ENCODE results near the gene DNAH12. TPM values are rescaled to one million over a fixed set of nuclear protein-coding genes. Genes with fewer than 3 reads are reported as not detected.

The DNAH12 gene
- total RNA-seq, 4 donors from 2014 or later, result 0.27 TPM; not detected in 3

- Histone ChIP-seq H3K36me3 (peaks cover 0 to 86% of the 10 kb centered on the region in 2 donors), H3K9me3 (no peaks in the 10 kb centered on the region), H3K4me1 (no peaks in the 10 kb centered on the region), H3K27me3 (no peaks in the 10 kb centered on the region), H3K27ac (no peak overlapping the region), H3K4me3 (no peak overlapping the region)
- no peak for TF ChIP-seq EP300 (IDR thresholded peaks at IDR 0.05)
- TF ChIP-seq CTCF (IDR thresholded peaks at IDR 0.05), result no peak
- no peak for TF ChIP-seq POLR2AphosphoS5 (IDR thresholded peaks at IDR 0.05)
- no peak for TF ChIP-seq POLR2A (IDR thresholded peaks at IDR 0.05)
- ATAC-seq, result no peak
- WGBS, 2 donors (ENCODE audit: low coverage in 1 of 2), result 73 to 83% methylated on average over 3 of the region's 3 CpGs
Measured at GRCh38 chr3:57256844-57257243, 287.3 kb downstream of the DNAH12 start.

- no peaks in the 10 kb centered on the region for H3K27me3 ChIP-seq
- H3K4me3 ChIP-seq, result no peak overlapping the region
- TF ChIP-seq POLR2A (IDR thresholded peaks at IDR 0.05) (no peak), POLR2AphosphoS5 (IDR thresholded peaks at IDR 0.05) (no peak), EP300 (IDR thresholded peaks at IDR 0.05) (no peak), CTCF (IDR thresholded peaks at IDR 0.05) (no peak)
- no peak overlapping the region for H3K27ac ChIP-seq
- no peak for ATAC-seq
- 33 to 86% methylated on average over 1 of the region's 1 CpG for WGBS, 2 donors (ENCODE audit: low coverage in 1 of 2)
- no peaks in the 10 kb centered on the region for H3K9me3 ChIP-seq
- no peaks in the 10 kb centered on the region for H3K4me1 ChIP-seq
- peaks cover 3 to 82% of the 10 kb centered on the region in 2 donors for H3K36me3 ChIP-seq
Measured at GRCh38 chr3:57252404-57252803, 291.7 kb downstream of the DNAH12 start.

- no peaks in the 10 kb centered on the region for H3K4me1 ChIP-seq
- H3K27me3 ChIP-seq, result no peaks in the 10 kb centered on the region
- H3K4me3 ChIP-seq, result no peak overlapping the region
- H3K36me3 ChIP-seq, result peaks cover 4 to 96% of the 10 kb centered on the region in 2 donors
- no peak overlapping the region for H3K27ac ChIP-seq
- TF ChIP-seq CTCF (IDR thresholded peaks at IDR 0.05), result no peak
- no peak for TF ChIP-seq EP300 (IDR thresholded peaks at IDR 0.05)
- TF ChIP-seq POLR2AphosphoS5 (IDR thresholded peaks at IDR 0.05), result no peak
- no peak for TF ChIP-seq POLR2A (IDR thresholded peaks at IDR 0.05)
- H3K9me3 ChIP-seq, result no peaks in the 10 kb centered on the region
- WGBS, 2 donors (ENCODE audit: low coverage in 1 of 2), result 82 to 93% methylated on average over 2 of the region's 2 CpGs
- no peak for ATAC-seq
Measured at GRCh38 chr3:57244946-57245345, 299.2 kb downstream of the DNAH12 start.

Small RNA genes lying within 50 kb of the gene (small RNA-seq; reads per million reads assigned to genes)
- gene RF00019, result 0 reads per million in 4 donors
- 0 reads per million in 4 donors for gene RNU6-108P
- gene RNU6-1181P, result 0 reads per million in 4 donors
- gene RNU6-483P, result 0 reads per million in 4 donors

Other genes starting within 250 kb of the DNAH12 start
- gene PDE12, start 11.9 kb upstream of the DNAH12 start, total RNA-seq, result 10 to 100 TPM; 16.0 to 29.9 (median 21.7) TPM
- 100 to 1,000 TPM in 2 of 4 donors, 10 to 100 TPM in 2; 83.4 to 111 (median 99.6) TPM for gene ARF4, start 53.0 kb upstream of the DNAH12 start, total RNA-seq
- gene DENND6A, start 148.7 kb upstream of the DNAH12 start, total RNA-seq, result 10 to 100 TPM; 25.8 to 56.0 (median 47.2) TPM
- 100 to 1,000 TPM; 462 to 594 (median 531) TPM for gene SLMAP, start 212.0 kb upstream of the DNAH12 start, total RNA-seq

Data from gastroesophageal sphincter (tissue), 4 donors.